ENCODE measurements around the gene OTUD5.
"Not testable (repeated sequence)": the region's sequence is repeated elsewhere in the genome, so short reads cannot be mapped to it uniquely, and the experiment has no call there.

Gene OTUD5

DNA sequence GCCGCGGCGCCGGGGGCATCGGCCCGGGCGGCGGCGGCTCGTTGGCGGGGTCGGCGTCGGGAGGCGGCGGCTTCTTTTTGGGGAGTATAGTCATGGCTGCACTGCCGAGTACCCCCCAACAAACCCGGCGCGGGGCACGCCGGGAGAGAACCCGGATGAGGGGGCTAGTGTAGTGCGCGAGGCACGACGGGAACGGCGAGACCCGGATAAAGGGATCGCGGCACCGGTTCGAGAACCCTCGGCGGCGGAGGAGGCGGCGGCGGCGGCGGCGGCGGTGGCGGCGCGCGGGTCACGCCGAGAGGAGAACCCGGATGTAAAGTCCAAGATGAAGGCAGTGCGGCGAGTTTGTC, at the start of gene OTUD5:
Gene OTUD5, minus strand, starts transcription at position 131 of the 350 bp plus-strand sequence. Its CDS starts 37 bp downstream, at position 94.
- DNase-seq (ENCODE audit: low read depth): peak; percentile 45

- DNase-seq (ENCODE audit: low read depth): no peak
Observed at GRCh38 chrX:49003696-49004095, 46.3 kb upstream of the OTUD5 start.

- DNase-seq (ENCODE audit: low read depth): peak; percentile 47
Observed at GRCh38 chrX:49002091-49002935, 44.9 kb upstream of the OTUD5 start, which contains the start of gene GRIPAP1. GRIPAP1 (minus strand) TSS chrX:49002264; CDS start chrX:49002229, 35 bp downstream.

DNA sequence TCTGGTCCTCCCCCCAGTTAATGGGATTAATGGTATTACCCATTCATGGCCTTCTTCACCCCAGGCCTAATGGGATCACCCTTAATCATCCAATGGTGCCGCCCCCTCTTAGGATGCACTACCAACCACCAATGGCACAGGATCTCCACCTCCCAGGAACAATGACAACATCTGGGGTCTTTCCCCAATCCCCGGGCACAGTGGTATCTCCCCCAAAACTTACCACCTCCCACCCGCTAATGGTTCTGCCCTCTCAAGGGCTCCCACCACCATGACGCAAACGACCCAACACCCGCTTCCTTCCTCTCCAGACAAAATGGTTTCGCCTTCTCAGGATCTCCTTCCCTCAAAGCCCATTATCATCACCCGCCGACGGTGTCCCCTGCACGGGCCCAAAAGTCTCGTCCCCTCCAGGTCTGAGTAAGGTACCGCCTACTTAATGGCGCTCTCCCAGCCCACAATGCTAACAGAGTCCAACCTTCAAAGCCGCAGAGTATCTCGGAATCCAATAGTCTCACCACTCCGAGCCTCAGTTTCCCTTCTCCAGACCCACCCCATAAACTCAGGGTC, 44.2 kb upstream of the OTUD5 start:
- no peak for DNase-seq (ENCODE audit: low read depth)

DNA sequence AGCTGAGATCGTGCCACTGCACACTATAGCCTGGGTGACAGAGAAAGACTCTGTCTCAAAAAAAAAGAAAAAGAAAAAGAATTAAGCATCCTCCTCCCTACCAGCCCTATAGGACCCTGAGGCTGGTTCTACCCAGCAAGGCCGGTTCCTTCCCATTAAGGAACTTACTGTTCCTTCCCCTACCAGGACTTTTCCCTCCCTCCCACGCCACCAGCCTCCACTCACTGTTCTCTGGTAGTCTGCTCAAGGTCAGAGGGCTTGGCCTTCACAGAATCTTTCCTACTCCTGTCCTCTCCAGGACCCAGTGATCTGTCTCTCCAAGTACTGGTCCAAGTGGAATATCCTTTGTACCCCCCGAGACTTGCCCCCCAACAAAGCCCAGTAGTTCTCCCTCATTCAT, 43.2 kb upstream of the OTUD5 start:
- no peak for DNase-seq (ENCODE audit: low read depth)

DNA sequence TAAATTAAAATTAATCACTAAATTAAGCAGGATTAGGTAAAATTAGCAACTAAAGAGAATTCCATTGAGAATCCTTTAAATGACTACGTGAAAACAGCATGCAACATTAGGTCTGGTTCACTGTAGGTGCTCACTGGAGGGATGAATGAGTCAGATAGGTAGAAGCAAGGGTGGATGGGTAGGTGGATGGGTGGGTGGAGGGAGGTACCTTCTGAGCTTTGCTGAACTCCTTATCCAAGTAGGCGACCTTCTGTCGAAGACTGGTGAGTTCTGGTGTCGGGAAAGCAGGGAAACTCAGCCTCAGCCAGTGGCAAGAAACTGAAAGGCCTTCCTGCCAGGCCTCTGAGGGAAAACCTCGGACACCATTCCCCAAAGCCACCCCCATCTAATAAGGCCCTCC, 41.6 kb upstream of the OTUD5 start:
- DNase-seq (ENCODE audit: low read depth): no peak

- DNase-seq (ENCODE audit: low read depth): no peak
Observed at GRCh38 chrX:48998391-48998790, 41.0 kb upstream of the OTUD5 start.

DNA sequence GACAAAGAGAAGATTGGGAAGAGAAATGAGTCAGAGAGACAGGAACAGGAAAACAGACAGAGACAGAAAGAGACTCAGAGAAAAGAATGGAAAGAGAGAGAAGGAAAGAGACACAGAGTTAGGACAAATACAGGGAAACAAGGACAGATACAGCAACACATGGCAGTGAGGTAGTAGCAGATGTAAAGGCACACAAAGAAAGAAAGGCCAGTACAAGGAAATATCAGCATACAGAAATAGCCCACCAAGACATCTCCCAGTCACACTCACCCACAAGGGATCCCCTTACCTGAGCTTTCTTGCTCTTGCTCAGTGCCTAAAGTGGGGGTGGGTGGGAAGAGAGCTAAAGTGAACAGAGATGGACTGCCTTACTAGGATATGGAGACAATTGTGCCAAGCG, 40.5 kb upstream of the OTUD5 start:
- DNase-seq (ENCODE audit: low read depth): no peak

DNA sequence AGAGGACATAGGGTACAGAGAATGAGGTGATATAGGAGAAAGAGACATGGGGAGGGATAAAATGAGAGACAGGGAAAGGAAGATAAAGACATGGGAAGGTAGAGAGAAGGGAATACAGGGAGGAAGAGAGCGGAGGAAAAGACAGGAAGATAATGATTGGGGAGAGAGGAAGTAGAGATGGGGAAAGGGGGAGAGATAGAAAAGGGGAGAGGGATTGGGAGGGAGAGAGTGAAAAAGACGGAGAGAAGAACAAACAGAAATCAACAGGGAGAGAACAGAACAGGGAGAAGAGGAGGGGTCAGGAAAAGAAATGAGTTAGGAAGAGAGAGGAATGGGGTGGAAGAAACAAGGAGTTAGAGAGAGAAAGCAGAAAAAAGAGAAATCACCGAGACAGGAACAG, 40.0 kb upstream of the OTUD5 start:
- DNase-seq (ENCODE audit: low read depth): no peak

DNA sequence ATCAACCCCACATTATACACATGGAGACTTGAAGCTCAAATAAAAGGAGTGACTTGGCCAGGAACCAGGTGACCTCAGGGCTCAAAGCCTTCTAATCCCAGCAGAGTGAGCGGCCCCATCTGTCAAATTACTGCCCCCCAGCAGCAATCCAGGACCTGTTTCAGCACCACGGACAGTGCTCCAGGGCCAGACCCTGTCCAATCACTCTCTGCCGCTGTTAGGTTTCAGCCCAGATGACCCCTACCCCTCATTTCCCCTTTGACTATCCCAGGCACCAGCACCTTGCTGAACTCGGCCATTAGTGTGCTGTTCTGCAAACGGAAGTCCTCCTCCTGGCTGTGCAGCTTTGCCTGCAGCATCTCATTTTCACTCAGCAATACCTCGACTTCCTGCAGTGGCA, 39.6 kb upstream of the OTUD5 start:
- no peak for DNase-seq (ENCODE audit: low read depth)

- DNase-seq (ENCODE audit: low read depth): no peak
Observed at GRCh38 chrX:48992341-48992740, 34.9 kb upstream of the OTUD5 start.

DNA sequence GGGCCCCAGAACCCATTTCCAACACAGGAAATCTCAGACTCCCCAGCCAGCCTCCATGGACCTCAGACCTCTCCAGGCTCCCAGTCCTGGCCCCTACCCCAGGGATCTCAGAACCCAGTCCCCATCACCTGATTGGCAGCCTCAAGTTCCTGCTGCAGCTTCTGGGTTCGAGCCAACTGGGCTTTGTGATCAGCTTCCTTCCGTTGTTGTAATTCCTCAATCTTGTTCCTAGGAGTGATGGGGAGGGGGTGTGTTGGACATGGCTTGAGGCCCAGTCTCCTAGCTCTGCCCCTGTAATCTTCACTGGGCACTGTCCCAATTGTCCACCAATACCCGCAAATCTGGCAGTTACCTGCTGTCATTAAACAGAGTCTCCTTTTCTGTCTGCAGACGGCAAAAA, 32.1 kb upstream of the OTUD5 start:
- no peak for DNase-seq (ENCODE audit: low read depth)

DNA sequence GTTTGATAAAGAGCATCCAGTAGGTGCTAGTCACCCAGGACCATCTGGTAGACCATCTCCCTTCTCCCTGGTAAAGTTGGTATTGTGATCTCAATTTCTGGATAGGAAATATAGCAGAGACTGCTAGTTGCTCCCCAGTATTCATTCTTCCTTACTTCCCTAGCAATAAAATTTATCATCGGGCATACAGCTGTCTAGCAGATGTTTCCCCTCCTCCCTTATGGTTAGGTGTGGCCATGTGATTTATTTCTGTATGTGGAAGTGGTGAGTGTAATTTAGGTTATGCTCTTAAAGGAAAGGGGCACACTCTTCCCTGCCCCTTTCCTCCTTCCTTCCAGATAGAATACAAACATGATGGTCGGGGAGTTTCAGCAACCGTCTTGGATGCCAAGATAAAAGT, 26.5 kb upstream of the OTUD5 start:
- DNase-seq (ENCODE audit: low read depth): no peak

DNA sequence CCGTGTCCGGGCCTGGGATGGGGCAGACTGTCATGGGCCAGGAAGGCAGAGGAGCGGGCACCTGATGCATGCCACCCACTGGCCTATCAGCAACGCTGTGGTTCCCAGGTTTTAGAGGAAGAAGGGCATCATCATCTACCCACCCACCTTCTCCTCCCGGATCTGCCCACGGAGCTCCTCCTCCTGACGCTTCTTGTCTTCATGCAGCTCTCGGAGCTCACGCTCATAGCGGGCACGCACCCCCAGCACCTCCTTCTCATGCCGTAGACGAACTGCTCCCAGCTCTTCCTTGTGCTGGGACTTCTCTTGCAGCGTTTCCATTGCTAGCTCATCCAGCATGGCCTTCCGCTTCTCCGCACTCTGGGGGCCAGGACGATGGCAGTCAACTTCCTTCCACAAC, 25.7 kb upstream of the OTUD5 start:
- DNase-seq (ENCODE audit: low read depth): no peak

DNA sequence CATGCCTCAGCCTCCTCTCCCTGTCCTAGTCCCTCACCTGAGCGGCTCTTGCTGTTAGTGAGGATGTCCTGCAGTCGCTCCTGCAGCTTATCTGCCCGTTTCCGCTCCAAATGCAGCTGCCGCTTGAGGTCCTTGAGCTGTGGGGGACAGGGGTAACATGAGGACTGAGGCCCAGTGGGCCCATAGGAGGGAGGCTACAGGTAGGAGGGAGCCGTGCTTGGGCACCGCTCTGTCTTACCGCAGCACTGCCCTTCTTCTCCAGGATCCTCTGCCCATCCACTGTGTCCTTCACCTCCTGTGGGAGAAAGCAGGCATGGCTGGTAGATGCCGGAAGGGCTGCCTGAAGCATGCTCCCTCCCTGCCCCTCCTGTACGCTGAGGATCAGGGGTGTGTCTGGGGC, 23.8 kb upstream of the OTUD5 start:
- no peak for DNase-seq (ENCODE audit: low read depth)

DNA sequence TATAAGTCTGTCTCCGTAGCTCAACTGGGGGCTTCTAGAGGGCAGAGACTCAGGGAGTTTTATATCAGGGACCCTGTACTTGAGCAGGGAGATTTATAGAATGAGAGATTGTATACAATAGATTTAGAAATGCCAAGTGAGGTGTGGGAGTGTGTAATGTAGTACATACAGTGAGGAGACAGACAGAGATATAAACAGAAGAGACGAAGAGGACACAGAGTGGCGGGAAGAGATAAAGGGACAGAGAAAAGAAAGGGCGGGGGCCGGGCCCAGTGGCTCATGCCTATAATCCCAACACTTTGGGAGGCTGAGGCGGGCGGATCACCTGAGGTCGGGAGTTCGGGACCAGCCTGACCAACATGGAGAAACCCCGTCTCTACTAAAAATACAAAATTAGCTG, 22.9 kb upstream of the OTUD5 start:
- not testable (repeated sequence) for DNase-seq (ENCODE audit: low read depth)

DNA sequence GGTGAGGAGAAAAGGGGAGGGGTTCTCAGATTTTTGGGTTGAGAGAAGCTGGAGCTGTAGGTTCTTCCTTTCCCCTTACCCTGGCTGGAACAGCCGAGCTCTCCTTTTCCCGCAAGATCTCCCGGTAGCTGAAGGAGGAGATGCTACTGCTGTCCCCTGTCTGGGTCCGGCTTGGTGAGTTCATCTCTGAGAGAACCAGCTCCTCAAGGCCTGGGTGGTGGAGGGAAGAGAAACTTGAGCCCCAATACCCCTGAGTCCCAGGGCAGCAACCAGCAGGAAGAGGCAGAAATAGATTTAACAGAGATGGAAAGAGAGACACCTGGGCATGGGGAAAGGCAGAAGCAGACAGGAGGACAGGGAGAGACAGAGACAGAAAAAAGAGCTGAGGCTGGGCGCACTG, 20.8 kb upstream of the OTUD5 start:
- no peak for DNase-seq (ENCODE audit: low read depth)

GRCh38 chrX:48976086-48976485, 18.7 kb upstream of the OTUD5 start:
- no peak for DNase-seq (ENCODE audit: low read depth)

- DNase-seq (ENCODE audit: low read depth): no peak
Observed at GRCh38 chrX:48975541-48975940, 18.1 kb upstream of the OTUD5 start.

GRCh38 chrX:48975041-48975440, 17.6 kb upstream of the OTUD5 start:
- DNase-seq (ENCODE audit: low read depth): no peak

DNA sequence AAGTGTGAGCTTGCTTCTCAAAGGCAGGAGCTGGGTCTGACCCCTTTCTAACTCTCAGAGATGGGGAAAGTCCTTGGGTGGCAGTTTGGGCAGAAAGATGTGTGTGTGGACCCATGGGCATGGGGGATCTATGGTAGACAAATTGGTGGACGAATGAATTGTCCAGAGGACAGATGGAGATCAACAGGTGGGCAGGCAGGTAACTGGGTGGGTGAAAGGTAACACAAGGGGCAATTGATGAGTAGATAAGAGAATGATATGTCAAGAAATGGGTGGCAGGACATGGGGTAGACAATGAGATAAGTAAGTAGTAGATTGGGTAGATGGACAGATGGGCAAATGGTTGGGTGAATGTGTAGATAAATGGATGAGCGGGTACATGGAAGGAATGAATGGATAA, 17.2 kb upstream of the OTUD5 start:
- DNase-seq (ENCODE audit: low read depth): no peak

DNA sequence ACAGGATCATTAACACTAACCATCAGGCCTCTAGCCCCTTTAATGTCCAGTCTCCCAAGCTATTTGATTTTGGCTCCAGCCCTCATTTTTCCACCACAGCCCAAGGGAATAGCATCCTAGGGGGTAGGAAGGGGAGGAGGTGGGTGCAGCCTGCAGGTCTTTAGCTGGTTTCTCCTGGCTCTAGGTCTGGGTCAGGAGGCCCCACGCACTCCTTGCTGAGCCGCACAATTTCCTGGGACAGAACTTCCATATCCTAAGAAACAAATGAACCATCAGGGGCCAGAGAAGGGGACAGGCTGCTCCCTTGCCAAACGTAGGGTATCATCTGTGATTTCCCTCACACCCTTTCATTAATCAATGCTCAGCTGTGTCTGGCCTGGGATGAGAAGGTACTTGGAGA, 16.6 kb upstream of the OTUD5 start:
- no peak for DNase-seq (ENCODE audit: low read depth)

GRCh38 chrX:48972220-48973164, 15.1 kb upstream of the OTUD5 start:
- DNase-seq (ENCODE audit: low read depth): no peak
